GM23248 (cell line): ENCODE measurements around the gene RNLS. TPM values are rescaled to one million over a fixed set of nuclear protein-coding genes. Genes with fewer than 3 reads are reported as not detected.
"Not testable (repeated sequence)": the region's sequence is repeated elsewhere in the genome, so short reads cannot be mapped to it uniquely, and the experiment has no call there.

ENCODE experiments used
- DNase-seq: peaks from one replicate; pipeline ENCODE4 v3.0.0-alpha.2; 2015
- H2AFZ ChIP-seq: fragments of 200-600 bp; sonication (generic); 2 replicates; pipeline ENCODE4 v1.6.1; 2016; ENCODE audit warnings: antibody characterized with exemption
- H3F3A ChIP-seq: fragments of 200-600 bp; sonication (generic); 2 replicates; pipeline ENCODE4 v1.6.1; 2016; ENCODE audit warnings: mild to moderate bottlenecking, antibody characterized with exemption, mixed run types; ENCODE audit not compliant: insufficient read depth
- H3K27ac ChIP-seq: fragments of 200-600 bp; sonication (generic); 2 replicates; pipeline ENCODE4 v1.5.1; 2016; ENCODE audit warnings: mild to moderate bottlenecking
- H3K27me3 ChIP-seq: fragments of 200-600 bp; sonication (generic); replicated peaks from 2 replicates; pipeline ENCODE4 v1.6.1; 2016; ENCODE audit warnings: mild to moderate bottlenecking; ENCODE audit not compliant: insufficient read depth
- H3K36me3 ChIP-seq: fragments of 200-600 bp; sonication (generic); 2 replicates; pipeline ENCODE4 v1.6.1; 2016; ENCODE audit warnings: low read depth, mild to moderate bottlenecking
- H3K4me1 ChIP-seq: fragments of 200-600 bp; sonication (generic); 2 replicates; pipeline ENCODE4 v1.6.1; 2016; ENCODE audit warnings: mild to moderate bottlenecking; ENCODE audit not compliant: insufficient read depth
- H3K4me2 ChIP-seq: fragments of 200-600 bp; sonication (generic); one replicate; pipeline ENCODE4 v1.6.1; 2016; ENCODE audit warnings: mild to moderate bottlenecking; ENCODE audit not compliant: unreplicated experiment
- H3K4me3 ChIP-seq: fragments of 200-600 bp; sonication (generic); 2 replicates; pipeline ENCODE4 v1.5.1; 2016; ENCODE audit warnings: mild to moderate bottlenecking
- H3K79me2 ChIP-seq: fragments of 200-600 bp; sonication (generic); 2 replicates; pipeline ENCODE4 v1.6.1; 2016; ENCODE audit warnings: mild to moderate bottlenecking; ENCODE audit not compliant: insufficient read depth
- H3K9ac ChIP-seq: fragments of 200-600 bp; sonication (generic); 2 replicates; pipeline ENCODE4 v1.6.1; 2016; ENCODE audit warnings: mild to moderate bottlenecking
- H3K9me2 ChIP-seq: fragments of 200-600 bp; sonication (generic); 2 replicates; pipeline ENCODE4 v1.6.1; 2016; ENCODE audit warnings: mixed run types, mild to moderate bottlenecking, moderate library complexity; ENCODE audit not compliant: insufficient read depth
- H3K9me3 ChIP-seq: fragments of 200-600 bp; sonication (generic); one replicate; pipeline ENCODE4 v1.6.1; 2017; ENCODE audit warnings: low read depth
- H4K20me1 ChIP-seq: fragments of 200-600 bp; sonication (generic); 2 replicates; pipeline ENCODE4 v1.6.0; 2016; ENCODE audit not compliant: insufficient read depth
- EZH2 ChIP-seq: fragments of 200-600 bp; sonication (generic); IDR thresholded peaks from 2 replicates; pipeline ENCODE4 v1.6.1; 2018; ENCODE audit warnings: antibody characterized with exemption, mild to moderate bottlenecking; ENCODE audit not compliant: insufficient read depth, poor library complexity, severe bottlenecking
- EZH2phosphoT487 ChIP-seq: fragments of 200-600 bp; sonication (generic); IDR thresholded peaks from 2 replicates; pipeline ENCODE4 v1.6.1; 2018; ENCODE audit warnings: antibody characterized with exemption, moderate library complexity, mild to moderate bottlenecking, low read depth; ENCODE audit not compliant: insufficient read depth
- WGBS, 2 experiments: methylation state at CpG; one replicate each; pipeline ENCODE4 v1.1.6; 2015 to 2017; ENCODE audit warnings: low lambda C conversion rate in 2 of 2, low coverage in 1 of 2; ENCODE audit errors: missing lambda C conversion rate in 2 of 2; 5-methylcytosine and 5-hydroxymethylcytosine counted together
- in situ Hi-C: fragments of 300-500 bp; cut with MboI; formaldehyde crosslinking; loops from 2 replicates; pipeline ENCODE4 v1.15.0; 2020
- polyA plus RNA-seq: library from polyadenylated mRNA; unstranded; fragments of >200 nt; fragmentation: Nextera tagmentation; extraction: Ambion mirVana; gene quantifications from 2 replicates; pipeline ENCODE4 v1.2.1, GENCODE V29; 2016
- total RNA-seq: library from RNA; depleted of rRNA; stranded (reverse); fragments of >200 nt; shearing (Covaris generic); gene quantifications from 2 replicates; pipeline ENCODE4 v1.2.3, GENCODE V29; 2014

RNLS gene
- total and polyA plus RNA-seq, 2 experiments from 2014 or later, result 11.5 to 23.1 TPM

GRCh38 chr10:88278912-88279311, 304.2 kb downstream of the RNLS start:
- H3K27me3 ChIP-seq, result no peaks in the 10 kb centered on the region
- H3K9ac ChIP-seq, result no peak overlapping the region
- H3K27ac ChIP-seq, result no peak overlapping the region
- no peak overlapping the region for H2AFZ ChIP-seq
- TF ChIP-seq EZH2phosphoT487 (no peak), EZH2 (no peak)
- H3K4me2 ChIP-seq, result no peak overlapping the region
- no peaks in the 10 kb centered on the region for H3K9me2 ChIP-seq
- no peaks in the 10 kb centered on the region for H3K79me2 ChIP-seq
- no peak overlapping the region for H3K4me3 ChIP-seq
- no peaks in the 10 kb centered on the region for H3K9me3 ChIP-seq
- peaks cover 27% of the 10 kb centered on the region for H3F3A ChIP-seq
- no peaks in the 10 kb centered on the region for H3K36me3 ChIP-seq
- peaks cover 23% of the 10 kb centered on the region for H3K4me1 ChIP-seq
- in situ Hi-C loops, result no loop called here
- WGBS, 2 experiments, result 87 to 98% methylated on average over 2 of the region's 2 CpGs
- no peaks in the 10 kb centered on the region for H4K20me1 ChIP-seq
- no peak for DNase-seq

- H3K4me3 ChIP-seq, H3K79me2 ChIP-seq, in situ Hi-C loops, H3K27me3 ChIP-seq, H3K9me3 ChIP-seq, H4K20me1 ChIP-seq, H3K9me2 ChIP-seq, H3K36me3 ChIP-seq, H3K27ac ChIP-seq, H3K9ac ChIP-seq, DNase-seq, H2AFZ ChIP-seq, H3K4me2 ChIP-seq: not testable (repeated sequence)
- H3K4me1 ChIP-seq, result peaks cover 17% of the 10 kb centered on the region
- WGBS, 2 experiments, result 93 to 95% methylated on average over 4 of the region's 4 CpGs
- H3F3A ChIP-seq, result peaks cover 18% of the 10 kb centered on the region
Observed at GRCh38 chr10:88276945-88277344, 306.2 kb downstream of the RNLS start.

- Histone ChIP-seq H3K27me3 (no peaks in the 10 kb centered on the region), H3K4me3 (no peak overlapping the region), H3K4me2 (no peak overlapping the region), H4K20me1 (no peaks in the 10 kb centered on the region), H3K9ac (no peak overlapping the region), H3F3A (peaks cover 29% of the 10 kb centered on the region), H3K4me1 (peaks cover 28% of the 10 kb centered on the region), H3K9me3 (no peaks in the 10 kb centered on the region), H2AFZ (no peak overlapping the region), H3K79me2 (no peaks in the 10 kb centered on the region), H3K27ac (no peak overlapping the region), H3K9me2 (no peaks in the 10 kb centered on the region), H3K36me3 (no peaks in the 10 kb centered on the region)
- DNase-seq, result no peak
- in situ Hi-C loops, result no loop called here
- 92 to 94% methylated on average over 2 of the region's 2 CpGs for WGBS, 2 experiments
- TF ChIP-seq EZH2phosphoT487, result no peak
- TF ChIP-seq EZH2, result no peak
Observed at GRCh38 chr10:88274286-88274685, 308.8 kb downstream of the RNLS start.

DNA sequence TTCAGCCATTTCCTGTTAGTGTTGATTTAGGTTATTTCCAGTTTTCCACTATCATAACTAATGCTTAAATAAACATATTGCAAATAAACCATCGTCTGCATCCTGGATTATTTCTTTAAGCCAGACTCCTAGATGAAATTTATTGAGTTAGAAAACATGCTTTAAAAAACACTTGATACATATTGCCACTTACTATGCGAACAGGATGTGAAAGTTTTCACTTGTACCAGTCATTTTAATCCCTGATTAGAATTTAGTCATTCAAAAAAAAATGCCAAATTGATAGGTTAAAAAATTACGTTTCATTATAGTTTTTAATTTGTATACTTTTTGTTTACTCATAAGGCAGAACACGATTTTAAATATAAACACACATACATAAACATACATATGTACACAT, 309.6 kb downstream of the RNLS start:
- H3K9me3 ChIP-seq, result no peaks in the 10 kb centered on the region
- H3K4me2 ChIP-seq, result no peak overlapping the region
- H3K9ac ChIP-seq, result no peak overlapping the region
- no peaks in the 10 kb centered on the region; the same call in 1 of the 2 replicates for H3K9me2 ChIP-seq
- H3K4me3 ChIP-seq, result no peak overlapping the region
- DNase-seq, result no peak
- 82 to 83% methylated on average over 4 of the region's 4 CpGs for WGBS, 2 experiments
- no peaks in the 10 kb centered on the region for H3K36me3 ChIP-seq
- H3K27ac ChIP-seq, result no peak overlapping the region
- no peak overlapping the region for H2AFZ ChIP-seq
- H3K79me2 ChIP-seq, result no peaks in the 10 kb centered on the region
- H4K20me1 ChIP-seq, result no peaks in the 10 kb centered on the region
- no peaks in the 10 kb centered on the region for H3K27me3 ChIP-seq
- H3F3A ChIP-seq, result peaks cover 29% of the 10 kb centered on the region
- TF ChIP-seq EZH2, result no peak
- TF ChIP-seq EZH2phosphoT487, result no peak
- peaks cover 28% of the 10 kb centered on the region for H3K4me1 ChIP-seq
- in situ Hi-C loops, result no loop called here
